HG02642 (cell line): ENCODE data around the gene TMEM269.

Experiments used
- ATAC-seq: cut with Tn5 transposase; IDR thresholded peaks from one replicate; pipeline ENCODE4 v1.9.1; 2021; ENCODE audit warnings: mild to moderate bottlenecking; ENCODE audit not compliant: unreplicated experiment, poor library complexity

TMEM269 gene

DNA sequence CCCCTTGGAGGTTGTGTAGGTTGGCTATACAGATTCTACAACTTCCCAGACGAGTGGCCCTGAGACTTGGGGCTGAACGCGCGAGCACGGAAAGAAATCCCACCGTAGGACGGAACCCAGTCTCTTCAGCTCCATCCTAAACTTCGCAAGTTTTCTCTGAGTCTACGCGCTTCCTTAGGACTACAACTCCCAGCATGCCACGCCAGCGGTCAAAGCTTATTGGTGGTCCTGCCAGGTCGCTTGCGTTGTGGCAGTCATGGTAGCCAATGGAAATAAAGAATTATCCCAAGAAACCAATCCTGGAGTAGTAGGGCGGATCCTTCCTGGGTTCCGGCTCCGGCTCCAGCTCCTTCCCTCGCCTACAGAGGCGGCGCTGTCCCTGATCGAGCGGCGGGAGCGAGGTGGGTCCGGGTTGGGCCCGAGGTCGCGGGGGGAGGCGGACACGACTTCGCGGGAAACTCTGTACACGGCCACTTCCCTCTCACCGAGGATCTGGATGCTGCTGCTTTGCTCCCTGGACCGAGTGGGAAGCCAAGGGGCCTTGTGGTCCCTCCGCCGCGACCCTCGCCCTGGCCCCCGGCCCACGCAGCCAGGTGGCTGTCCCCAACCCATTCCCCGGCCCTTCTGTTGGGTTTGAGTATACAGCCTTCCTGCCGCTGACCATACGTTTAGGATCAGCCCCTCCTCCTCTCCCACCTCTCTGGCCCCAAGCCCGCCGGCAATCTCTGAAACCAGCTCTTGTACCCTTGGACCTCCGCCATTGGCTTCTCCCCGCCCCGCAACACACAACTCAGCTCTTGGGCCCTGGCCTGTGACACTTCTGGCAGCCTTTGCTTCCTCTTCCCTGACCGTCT lies 61.7 kb downstream of the TMEM269 start, which contains the start of gene ZNF691:
ZNF691 (plus strand) TSS at position 357 of the 854 bp plus-strand sequence. CDS start 3,046 bp downstream, outside the sequence.
- ATAC-seq = peak; percentile 92

DNA sequence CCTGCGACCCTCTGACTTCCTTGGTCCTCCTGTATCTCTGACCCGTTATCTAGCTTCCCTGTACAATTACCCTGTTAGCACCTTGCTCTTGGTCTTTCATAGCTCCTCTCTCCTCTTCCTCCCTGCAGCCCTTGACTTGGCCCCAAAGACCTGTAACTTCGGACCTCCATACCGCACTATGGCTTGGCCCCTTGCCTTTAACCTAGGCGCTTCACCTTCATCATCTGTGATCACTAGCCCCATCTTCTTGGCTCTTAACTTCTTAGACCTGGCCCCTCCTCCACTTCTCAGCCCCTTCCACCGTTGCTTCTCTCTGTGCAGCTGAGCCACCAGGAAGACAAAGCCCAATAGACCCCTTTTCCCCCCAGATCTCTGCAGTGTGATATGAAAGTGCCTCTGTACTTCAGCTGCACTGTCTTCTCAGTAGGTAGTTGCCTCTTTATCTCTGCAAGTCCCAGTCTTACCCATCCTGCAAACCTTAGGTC lies 62.4 kb downstream of the TMEM269 start:
- ATAC-seq = peak; percentile 3

DNA sequence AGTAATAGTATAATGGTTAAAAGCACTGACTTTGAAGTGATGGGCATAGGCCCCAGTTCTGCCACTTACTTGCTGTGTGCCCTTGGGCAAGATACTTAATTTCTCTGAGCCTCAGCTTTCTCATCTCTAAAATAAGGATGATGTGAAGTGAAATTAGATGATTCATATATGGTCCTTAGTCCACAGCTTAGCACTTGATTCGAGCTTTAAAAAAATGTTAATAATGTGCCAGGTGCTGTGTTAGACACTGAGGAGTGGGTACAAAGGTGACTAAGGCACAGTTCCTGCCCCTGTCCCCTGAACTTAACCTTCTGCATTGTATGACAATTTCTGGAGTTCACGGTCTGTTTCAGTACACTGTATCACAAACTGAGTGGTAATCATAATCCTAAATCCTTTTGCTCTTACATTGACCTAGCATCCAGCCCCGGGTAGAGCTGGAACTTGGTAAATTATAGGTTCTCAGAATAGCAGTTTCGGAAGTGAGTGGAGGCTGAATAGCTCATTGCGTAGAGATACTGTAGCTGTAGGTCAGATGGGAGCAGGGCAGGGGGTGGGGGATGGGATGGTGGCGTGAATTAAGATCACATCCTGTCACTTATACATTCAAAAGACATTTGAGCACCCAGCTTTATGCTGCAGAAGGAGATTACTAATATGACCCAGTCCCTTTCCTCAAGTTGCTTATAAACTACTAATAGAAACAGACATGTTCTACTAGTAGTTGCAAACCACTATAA lies 63.1 kb downstream of the TMEM269 start:
- no peak for ATAC-seq

DNA sequence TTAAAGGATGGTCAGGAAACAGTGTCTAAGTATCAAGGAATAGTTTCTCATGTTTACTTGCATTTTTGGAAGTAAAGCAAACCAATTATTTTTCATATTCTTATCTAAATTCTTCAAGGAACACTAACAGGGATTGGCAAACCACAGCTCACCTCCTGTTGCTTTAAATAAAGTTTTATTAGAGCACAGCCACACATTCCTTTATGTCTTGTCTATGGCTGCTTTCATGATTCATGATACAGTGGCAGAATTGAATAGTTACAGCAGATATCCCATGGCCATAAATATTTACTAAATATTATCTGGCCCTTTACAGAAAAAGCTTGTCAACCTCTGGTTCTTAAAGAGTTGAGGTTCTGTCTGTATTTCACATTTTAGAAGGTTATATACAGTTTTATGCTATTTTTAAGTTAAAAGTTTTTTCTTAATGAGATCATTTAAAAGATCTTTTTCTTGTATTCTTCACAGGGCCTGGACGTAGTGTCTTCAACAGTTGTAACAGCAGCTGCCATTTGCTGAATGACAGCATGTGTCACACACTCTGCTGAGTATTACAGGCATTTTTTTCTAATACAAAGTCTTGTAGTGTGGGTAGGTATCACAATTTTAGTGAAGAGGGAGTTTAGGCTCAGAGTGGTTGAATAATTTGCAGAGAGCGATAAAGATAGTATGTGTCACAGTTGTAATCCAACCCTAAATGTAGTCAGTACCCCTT lies 64.2 kb downstream of the TMEM269 start:
- ATAC-seq = no peak

DNA sequence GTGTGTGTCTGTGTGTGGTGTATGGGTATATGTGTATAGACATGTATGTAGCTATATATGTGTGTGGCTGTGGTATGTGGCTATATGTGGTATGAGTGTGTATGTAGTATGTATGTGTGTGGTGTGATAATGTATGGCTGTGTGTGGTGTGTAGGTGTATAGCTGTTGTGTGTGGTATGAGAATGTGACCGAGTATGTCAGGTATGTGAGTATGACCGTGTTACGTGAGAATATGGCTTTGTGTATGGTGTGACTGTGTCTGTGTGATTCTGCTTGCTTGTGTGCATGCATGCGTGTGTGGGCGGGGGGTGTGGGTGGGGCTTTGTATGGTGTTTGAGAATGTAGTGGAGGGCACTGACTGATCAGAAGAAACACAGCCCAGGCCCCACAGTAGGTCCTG lies 65.2 kb downstream of the TMEM269 start:
- no peak for ATAC-seq
